Vagina (tissue), 2 donors: ENCODE results near the gene EML4. TPM values are rescaled to one million over a fixed set of nuclear protein-coding genes. Genes with fewer than 3 reads are reported as not detected.

Experiments
- DNase-seq, 2 donors: peaks; one replicate each; pipeline ENCODE4 v3.0.0-alpha.2; 2017; ENCODE audit errors: extremely low spot score in 2 of 2
- H3K27ac ChIP-seq: fragments of 200-600 bp; sonication (generic); one replicate; pipeline ENCODE4 v1.5.1; 2019
- H3K27me3 ChIP-seq: fragments of 200-600 bp; sonication (generic); one replicate; pipeline ENCODE4 v1.5.1; 2019
- H3K36me3 ChIP-seq, 2 donors: fragments of 200-600 bp; sonication (generic); one replicate each; pipeline ENCODE4 v1.5.1; 2017 to 2019
- H3K4me1 ChIP-seq: fragments of 200-600 bp; sonication (generic); one replicate; pipeline ENCODE4 v1.5.1; 2019
- H3K4me3 ChIP-seq, 2 donors: fragments of 200-600 bp; sonication (generic); 1 replicate in 1 of 2; 2 replicates in 1 of 2; pipeline ENCODE4 v1.5.1; 2016 to 2019
- H3K9me3 ChIP-seq: fragments of 200-600 bp; sonication (generic); one replicate; pipeline ENCODE4 v1.5.1; 2019
- CTCF ChIP-seq, 3 experiments: fragments of 450-650 bp in 2 of 3; fragments of 200-600 bp in 1 of 3; sonication (generic) in 1 of 3; IDR thresholded peaks; one replicate each; pipeline ENCODE4 v1.5.1; 2017 to 2019; ENCODE audit warnings: antibody characterized with exemption in 3 of 3, mild to moderate bottlenecking in 2 of 3, moderate library complexity in 2 of 3
- POLR2A ChIP-seq, 2 donors: fragments of 450-650 bp; IDR thresholded peaks; one replicate each; pipeline ENCODE4 v1.6.1; 2017; ENCODE audit warnings: antibody characterized with exemption in 2 of 2, mild to moderate bottlenecking in 2 of 2, moderate library complexity in 2 of 2
- POLR2AphosphoS5 ChIP-seq, 2 donors: sonication (generic); formaldehyde crosslinking; IDR thresholded peaks; one replicate each; pipeline ENCODE4 v1.9.0; 2017; ENCODE audit warnings: antibody characterized with exemption in 2 of 2, mild to moderate bottlenecking in 2 of 2, low read depth in 1 of 2; ENCODE audit not compliant: insufficient read depth in 1 of 2
- intact Hi-C: fragments of 100-400 bp; cut with DNase I; formaldehyde crosslinking; loops from one replicate; pipeline ENCODE4 v1.15.1; 2023
- total RNA-seq: library from RNA; depleted of rRNA; stranded (reverse); fragments of >200 nt; gene quantifications from one replicate; pipeline ENCODE4 v1.2.3, GENCODE V29; 2016

EML4 gene
- total RNA-seq, 1 donor from 2014 or later: 26.0 TPM

GRCh38 chr2:42254186-42254895, 85.2 kb downstream of the EML4 start:
- Histone ChIP-seq H3K36me3 (no peaks in the 10 kb centered on the region), H3K27ac (no peak overlapping the region), H3K9me3 (no peaks in the 10 kb centered on the region), H3K27me3 (no peaks in the 10 kb centered on the region), H3K4me1 (peaks cover 10% of the 10 kb centered on the region), H3K4me3 (no peak overlapping the region)
- TF ChIP-seq POLR2A (IDR thresholded peaks at IDR 0.05) (no peak), POLR2AphosphoS5 (IDR thresholded peaks at IDR 0.05; ENCODE audit: insufficient read depth in 1 of 2, low read depth in 1 of 2) (no peak), CTCF (IDR thresholded peaks at IDR 0.05) (no peak)
- intact Hi-C loops: no loop called here
- DNase-seq: no peak

DNA sequence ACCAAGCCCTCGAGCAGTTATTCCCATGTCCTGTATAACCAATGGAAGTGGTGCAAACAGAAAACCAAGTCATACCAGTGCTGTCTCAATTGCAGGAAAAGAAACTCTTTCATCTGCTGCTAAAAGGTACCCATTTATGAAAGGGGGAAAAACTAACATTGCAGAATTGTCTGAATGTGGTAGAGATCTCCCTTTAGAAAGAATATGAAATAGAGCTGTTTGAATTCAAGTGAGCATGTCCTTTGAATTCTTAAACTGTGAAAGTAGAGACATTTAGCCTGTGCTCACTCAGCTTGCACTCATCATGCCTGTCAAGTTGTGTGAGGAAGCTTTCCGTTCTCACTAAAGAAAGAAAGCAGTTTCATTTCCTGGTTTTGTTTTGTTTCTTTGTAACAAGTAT, 87.4 kb downstream of the EML4 start:
- Histone ChIP-seq H3K4me3 (no peak overlapping the region), H3K4me1 (no peaks in the 10 kb centered on the region), H3K9me3 (no peaks in the 10 kb centered on the region), H3K36me3 (no peaks in the 10 kb centered on the region), H3K27me3 (no peaks in the 10 kb centered on the region), H3K27ac (no peak overlapping the region)
- DNase-seq: no peak
- TF ChIP-seq POLR2A (IDR thresholded peaks at IDR 0.05): no peak
- no peak for TF ChIP-seq CTCF (IDR thresholded peaks at IDR 0.05)
- no peak for TF ChIP-seq POLR2AphosphoS5 (IDR thresholded peaks at IDR 0.05; ENCODE audit: insufficient read depth in 1 of 2, low read depth in 1 of 2)
- intact Hi-C loops: no loop called here

DNA sequence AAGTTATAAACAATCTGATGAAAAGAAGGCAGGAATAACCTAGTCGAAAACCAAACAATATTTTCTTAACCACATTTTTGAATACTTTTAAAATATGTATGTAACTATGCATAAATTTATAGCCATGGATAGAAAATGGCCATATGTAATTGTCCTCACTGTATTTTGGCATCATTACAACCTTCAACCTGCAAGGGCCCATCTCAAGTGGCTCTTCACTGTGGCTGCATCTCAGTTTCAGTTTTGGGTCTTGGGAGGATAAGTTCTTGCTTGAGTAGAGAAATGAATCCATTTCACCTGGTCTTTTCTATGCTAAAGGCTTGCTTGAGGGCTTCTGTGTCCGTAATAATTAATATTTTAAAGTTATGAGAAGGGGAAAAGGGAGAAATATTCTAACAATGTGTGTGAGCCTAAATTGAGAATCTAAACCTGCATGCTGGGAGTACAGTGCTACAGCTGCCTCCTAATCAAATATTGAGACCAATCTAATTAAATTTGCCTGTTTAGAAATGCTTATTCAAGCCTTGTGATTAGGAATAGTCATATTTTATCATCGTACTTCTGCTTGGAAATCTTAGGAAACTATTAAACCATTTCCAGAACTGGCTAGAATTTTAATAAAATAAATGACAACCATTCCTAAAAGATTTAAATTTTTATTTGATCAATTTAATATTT, 92.5 kb downstream of the EML4 start:
- H3K4me1 ChIP-seq: no peaks in the 10 kb centered on the region
- H3K36me3 ChIP-seq: no peaks in the 10 kb centered on the region
- H3K27me3 ChIP-seq: no peaks in the 10 kb centered on the region
- intact Hi-C loops: no loop called here
- H3K27ac ChIP-seq: no peak overlapping the region
- H3K4me3 ChIP-seq: no peak overlapping the region
- TF ChIP-seq CTCF (IDR thresholded peaks at IDR 0.05) (no peak), POLR2A (IDR thresholded peaks at IDR 0.05) (no peak), POLR2AphosphoS5 (IDR thresholded peaks at IDR 0.05; ENCODE audit: insufficient read depth in 1 of 2, low read depth in 1 of 2) (no peak)
- H3K9me3 ChIP-seq: no peaks in the 10 kb centered on the region
- no peak for DNase-seq

GRCh38 chr2:42266236-42266635, 97.1 kb downstream of the EML4 start:
- no peaks in the 10 kb centered on the region for H3K36me3 ChIP-seq
- TF ChIP-seq POLR2A (IDR thresholded peaks at IDR 0.05): no peak
- no peaks in the 10 kb centered on the region for H3K27me3 ChIP-seq
- no peak overlapping the region for H3K4me3 ChIP-seq
- H3K4me1 ChIP-seq: peaks cover 5% of the 10 kb centered on the region
- intact Hi-C loops: no loop called here
- no peak for DNase-seq
- H3K27ac ChIP-seq: no peak overlapping the region
- H3K9me3 ChIP-seq: no peaks in the 10 kb centered on the region

GRCh38 chr2:42267530-42267929, 98.4 kb downstream of the EML4 start:
- DNase-seq: no peak
- no peaks in the 10 kb centered on the region for H3K9me3 ChIP-seq
- H3K4me1 ChIP-seq: peaks cover 5% of the 10 kb centered on the region
- H3K4me3 ChIP-seq: no peak overlapping the region
- H3K36me3 ChIP-seq: no peaks in the 10 kb centered on the region
- H3K27me3 ChIP-seq: no peaks in the 10 kb centered on the region
- H3K27ac ChIP-seq: no peak overlapping the region
- intact Hi-C loops: no loop called here
- TF ChIP-seq POLR2A (IDR thresholded peaks at IDR 0.05) (no peak), CTCF (IDR thresholded peaks at IDR 0.05) (no peak), POLR2AphosphoS5 (IDR thresholded peaks at IDR 0.05; ENCODE audit: insufficient read depth in 1 of 2, low read depth in 1 of 2) (no peak)
